BJ (cell line): ENCODE measurements around the gene SH3RF3. TPM values are rescaled to one million over a fixed set of nuclear protein-coding genes. Genes with fewer than 3 reads are reported as not detected.
"Not testable (repeated sequence)": the region's sequence is repeated elsewhere in the genome, so short reads cannot be mapped to it uniquely, and the experiment has no call there.

Experiments
- CTCF ChIA-PET: fragments of 350-600 bp; formaldehyde crosslinking; extraction: SDS; loops from one replicate; lab custom pipeline; 2021; ENCODE audit warnings: antibody characterized with exemption, inconsistent platforms; lab: Yijun Ruan, JAX
- POLR2A ChIA-PET: fragments of 300-600 bp; sonication (Branson Sonifier 250); formaldehyde crosslinking; extraction: SDS; loops from one replicate; lab custom pipeline; 2021; ENCODE audit warnings: antibody characterized with exemption; lab: Charles Lee
- DNase-seq: peaks from one replicate; pipeline ENCODE4 v3.0.0-alpha.2; 2011; ENCODE audit warnings: low read depth
- H3K27me3 ChIP-seq: 2 replicates; pipeline ENCODE4 v1.6.0; 2011; ENCODE audit warnings: low read length; ENCODE audit not compliant: control insufficient read depth, insufficient read depth
- H3K36me3 ChIP-seq: 2 replicates; pipeline ENCODE4 v1.5.1; 2011; ENCODE audit warnings: low read length; ENCODE audit not compliant: control insufficient read depth, insufficient read depth
- H3K4me3 ChIP-seq: 2 replicates; pipeline ENCODE4 v1.5.1; 2011; ENCODE audit warnings: low read depth, mild to moderate bottlenecking, control low read depth, low read length
- CTCF ChIP-seq: IDR thresholded peaks from 2 replicates; pipeline ENCODE4 v1.5.1; 2011; ENCODE audit warnings: low read depth, mild to moderate bottlenecking, control low read depth, inconsistent platforms, low read length, moderate library complexity; ENCODE audit not compliant: insufficient read depth
- polyA plus RNA-seq: library from polyadenylated mRNA; depleted of rRNA; stranded (reverse); fragments of >200 nt; gene quantifications from 2 replicates; pipeline ENCODE4 v1.2.3, GENCODE V29; 2011

The SH3RF3 gene
- polyA plus RNA-seq, 1 experiment, result 3.6 TPM

- H3K36me3 ChIP-seq, result no peaks in the 10 kb centered on the region
- no peak for DNase-seq
- ChIA-PET CTCF (interaction anchor here (0.6 to 5.9 kb wide), 3 partner anchors 14 to 374 kb away, joined by 3 to 27 read pairs (median 3); no protein-coding TSS in a partner anchor), POLR2A (no interaction called here)
- H3K4me3 ChIP-seq, result no peak overlapping the region
- H3K27me3 ChIP-seq, result peaks cover 9% of the 10 kb centered on the region
- TF ChIP-seq CTCF, result no peak
Observed at GRCh38 chr2:109531896-109532727, 403.1 kb downstream of the SH3RF3 start.

- ChIA-PET POLR2A (no interaction called here), CTCF (interaction anchor here (0.6 to 5.9 kb wide), 3 partner anchors 14 to 375 kb away, joined by 3 to 27 read pairs (median 3); no protein-coding TSS in a partner anchor)
- no peaks in the 10 kb centered on the region for H3K36me3 ChIP-seq
- DNase-seq, result no peak
- H3K4me3 ChIP-seq, result no peak overlapping the region
- TF ChIP-seq CTCF, result no peak
- peaks cover 9% of the 10 kb centered on the region for H3K27me3 ChIP-seq
Observed at GRCh38 chr2:109532728-109533076, 403.7 kb downstream of the SH3RF3 start.

GRCh38 chr2:109533823-109534222 is 404.8 kb downstream of the SH3RF3 start:
- DNase-seq, result no peak

GRCh38 chr2:109535217-109535946 is 406.4 kb downstream of the SH3RF3 start:
- Histone ChIP-seq H3K4me3 (no peak overlapping the region), H3K27me3 (peaks cover 5% of the 10 kb centered on the region), H3K36me3 (no peaks in the 10 kb centered on the region)
- ChIA-PET CTCF (interaction anchor here (0.6 to 5.9 kb wide), 6 partner anchors 9 to 621 kb away, joined by 3 to 27 read pairs (median 4); no protein-coding TSS in a partner anchor), POLR2A (no interaction called here)
- no peak for TF ChIP-seq CTCF
- no peak for DNase-seq

More at GRCh38 chr2:109533823-109534222, 404.8 kb downstream of the SH3RF3 start:
- no peak for TF ChIP-seq CTCF
- CTCF ChIA-PET, result interaction anchor here (1.0 to 5.9 kb wide), 3 partner anchors 13 to 407 kb away, joined by 3 to 27 read pairs (median 3); no protein-coding TSS in a partner anchor
- H3K27me3 ChIP-seq, result peaks cover 8% of the 10 kb centered on the region
- H3K4me3 ChIP-seq, result no peak overlapping the region
- no peaks in the 10 kb centered on the region for H3K36me3 ChIP-seq
- POLR2A ChIA-PET, result interaction anchor here (0.6 kb wide), 1 partner anchor 74 kb away, joined by 4 read pairs; no protein-coding TSS in a partner anchor

GRCh38 chr2:109536556-109536955 is 407.6 kb downstream of the SH3RF3 start:
- CTCF ChIA-PET, result interaction anchor here (2.2 to 5.9 kb wide), 2 partner anchors 10 to 199 kb away, joined by 6 to 27 read pairs; no protein-coding TSS in a partner anchor
- H3K36me3 ChIP-seq, H3K4me3 ChIP-seq, H3K27me3 ChIP-seq, POLR2A ChIA-PET: not testable (repeated sequence)
- DNase-seq, result peak; percentile 44
